BLaER1 (cell line): ENCODE data around the gene LRRC42.
A peak's percentile ranks its signal among the peaks of the same experiment; 100 is the strongest.

Source experiments
- H3K27ac ChIP-seq: shearing (Covaris generic); formaldehyde crosslinking; 2 replicates; pipeline ENCODE4 v1.8.1; 2022
- H3K27me3 ChIP-seq: shearing (Covaris generic); formaldehyde crosslinking; 2 replicates; pipeline ENCODE4 v1.8.1; 2022
- H3K36me3 ChIP-seq: shearing (Covaris generic); formaldehyde crosslinking; 2 replicates; pipeline ENCODE4 v1.8.1; 2022
- H3K4me1 ChIP-seq: shearing (Covaris generic); formaldehyde crosslinking; 2 replicates; pipeline ENCODE4 v1.8.1; 2022
- H3K4me2 ChIP-seq: shearing (Covaris generic); formaldehyde crosslinking; 2 replicates; pipeline ENCODE4 v1.8.1; 2022
- H3K4me3 ChIP-seq: shearing (Covaris generic); formaldehyde crosslinking; 2 replicates; pipeline ENCODE4 v1.8.1; 2022
- H3K9ac ChIP-seq: shearing (Covaris generic); formaldehyde crosslinking; 2 replicates; pipeline ENCODE4 v1.8.1; 2022
- H3K9me3 ChIP-seq: shearing (Covaris generic); formaldehyde crosslinking; 2 replicates; pipeline ENCODE4 v1.8.1; 2022
- H4K20me1 ChIP-seq: shearing (Covaris generic); formaldehyde crosslinking; 2 replicates; pipeline ENCODE4 v1.8.1; 2022
- Cebpa-rat ChIP-seq: shearing (Covaris generic); IDR thresholded peaks from 2 replicates; pipeline ENCODE4 v1.8.1; 2022

The LRRC42 gene, protein sequence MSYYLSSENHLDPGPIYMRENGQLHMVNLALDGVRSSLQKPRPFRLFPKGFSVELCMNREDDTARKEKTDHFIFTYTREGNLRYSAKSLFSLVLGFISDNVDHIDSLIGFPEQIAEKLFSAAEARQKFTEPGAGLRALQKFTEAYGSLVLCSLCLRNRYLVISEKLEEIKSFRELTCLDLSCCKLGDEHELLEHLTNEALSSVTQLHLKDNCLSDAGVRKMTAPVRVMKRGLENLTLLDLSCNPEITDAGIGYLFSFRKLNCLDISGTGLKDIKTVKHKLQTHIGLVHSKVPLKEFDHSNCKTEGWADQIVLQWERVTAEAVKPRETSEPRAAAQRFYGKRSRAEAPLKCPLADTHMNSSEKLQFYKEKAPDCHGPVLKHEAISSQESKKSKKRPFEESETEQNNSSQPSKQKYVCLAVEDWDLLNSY

DNA sequence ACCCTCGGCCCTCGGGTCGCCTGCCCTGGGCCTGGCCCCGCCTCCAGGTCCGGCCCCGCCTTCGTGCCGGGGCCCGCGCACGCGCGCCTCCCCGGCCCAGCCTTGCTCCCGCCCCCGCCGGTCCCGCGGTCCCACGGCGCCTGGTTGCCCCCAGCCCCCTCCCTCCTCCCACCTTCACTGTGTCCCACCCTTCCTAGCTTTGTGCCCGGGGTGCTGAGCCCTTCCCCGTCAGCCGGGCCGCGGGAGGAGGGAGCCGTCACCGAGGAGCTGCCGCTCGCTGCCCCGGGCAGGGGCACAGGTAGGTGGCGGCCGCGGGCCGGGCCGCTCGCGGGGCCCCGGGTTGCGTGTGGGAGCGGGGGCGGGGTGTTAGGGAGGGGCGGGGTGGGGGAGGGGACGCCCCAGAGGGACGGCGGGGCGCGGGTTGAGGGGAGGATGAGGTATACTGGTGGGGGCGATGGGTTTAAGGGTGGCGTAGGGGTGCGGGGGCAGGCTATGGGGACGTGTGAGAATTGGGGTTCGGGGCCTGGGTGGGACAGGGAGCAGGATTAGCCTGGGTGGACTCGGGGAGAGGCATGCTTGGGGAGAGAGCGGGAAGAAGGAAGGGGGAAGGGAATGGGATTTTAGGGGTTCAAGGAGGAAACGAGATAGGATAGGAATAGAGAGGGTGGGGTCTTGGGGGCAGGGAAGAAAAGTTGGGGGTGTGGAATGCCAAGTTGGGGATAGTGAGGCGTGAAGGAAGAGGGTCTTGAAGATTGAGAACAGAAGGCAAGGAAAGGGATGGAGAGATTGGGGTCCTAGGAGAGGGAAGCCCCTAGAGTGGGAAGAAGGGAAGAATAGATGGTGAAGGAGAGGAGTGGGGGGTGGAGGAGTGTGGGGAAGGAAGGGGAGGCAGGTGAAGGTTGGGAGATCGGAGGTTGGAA lies at the start of gene LRRC42:
LRRC42 (plus strand) TSS at position 99 of the 920 bp plus-strand sequence. CDS start 5,650 bp downstream, outside the sequence.
- H3K4me1 ChIP-seq = peaks cover 53% of the 10 kb centered on the region
- peaks cover 35% of the 10 kb centered on the region for H4K20me1 ChIP-seq
- H3K27me3 ChIP-seq = no peaks in the 10 kb centered on the region
- peak within 1 kb of the TSS; percentile 95 for H3K4me2 ChIP-seq
- H3K4me3 ChIP-seq = peak within 1 kb of the TSS; percentile 83
- peaks cover 16% of the 10 kb centered on the region; the same call in 1 of the 2 replicates for H3K36me3 ChIP-seq
- H3K27ac ChIP-seq = peak within 1 kb of the TSS; percentile 76
- peak within 1 kb of the TSS; percentile 81 for H3K9ac ChIP-seq
- H3K9me3 ChIP-seq = no peaks in the 10 kb centered on the region
- TF ChIP-seq Cebpa-rat = no peak

DNA sequence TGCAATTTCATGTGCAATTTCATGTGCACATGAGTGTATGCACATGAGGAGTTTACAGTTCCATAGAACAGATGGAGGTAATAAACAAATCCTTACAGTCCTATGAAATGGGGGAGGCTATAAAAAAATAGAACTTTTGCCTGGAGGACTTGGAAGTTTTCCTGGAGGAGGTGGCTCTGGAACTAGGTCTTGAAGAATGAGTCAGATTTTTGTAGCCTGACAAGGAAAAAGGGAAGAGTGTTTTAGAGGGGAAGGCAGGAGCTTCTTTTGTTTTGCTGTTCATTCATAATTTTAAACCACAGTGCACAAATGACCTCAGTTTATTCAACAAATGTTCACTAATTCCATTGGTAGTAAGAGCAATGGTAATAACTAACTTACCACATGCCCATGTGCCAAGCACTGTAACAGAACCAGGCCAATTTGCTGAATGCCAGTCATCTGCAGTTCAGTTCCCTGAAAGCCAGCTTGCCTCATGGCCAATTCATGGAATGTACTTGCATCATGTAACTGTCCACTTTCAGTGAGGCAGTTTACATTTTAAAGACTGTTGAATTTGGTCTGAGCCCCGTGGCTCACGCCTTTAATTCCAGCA lies 49.4 kb upstream of the LRRC42 start:
- H3K4me2 ChIP-seq = no peak overlapping the region
- peaks cover 17% of the 10 kb centered on the region for H3K4me1 ChIP-seq
- no peak overlapping the region for H3K4me3 ChIP-seq
- H4K20me1 ChIP-seq = no peaks in the 10 kb centered on the region
- H3K27ac ChIP-seq = no peak overlapping the region
- no peak overlapping the region for H3K9ac ChIP-seq
- H3K36me3 ChIP-seq = no peaks in the 10 kb centered on the region
- no peaks in the 10 kb centered on the region for H3K9me3 ChIP-seq
- H3K27me3 ChIP-seq = no peaks in the 10 kb centered on the region
- no peak for TF ChIP-seq Cebpa-rat

DNA sequence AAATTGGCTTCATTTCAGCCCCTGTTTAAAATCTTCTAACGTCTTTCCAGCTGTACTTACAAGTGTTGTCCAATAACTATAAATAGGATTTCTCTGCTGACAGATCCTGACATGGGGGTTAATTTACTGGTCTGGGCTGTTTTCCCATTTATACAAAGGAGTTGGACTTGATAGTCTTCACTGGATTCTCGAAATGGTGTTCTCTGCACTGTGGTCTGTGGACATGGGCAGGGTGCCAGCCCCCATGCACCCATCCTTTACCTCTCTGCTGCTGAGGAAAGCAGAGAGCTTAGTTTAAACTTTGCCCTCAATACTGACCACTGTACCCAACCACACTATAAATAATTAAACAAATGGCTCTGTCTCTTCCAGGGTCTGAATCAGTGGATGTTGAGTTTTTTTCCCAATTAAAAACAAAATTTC lies 46.9 kb upstream of the LRRC42 start:
- H3K9ac ChIP-seq = no peak overlapping the region
- H4K20me1 ChIP-seq = no peaks in the 10 kb centered on the region
- H3K9me3 ChIP-seq = no peaks in the 10 kb centered on the region
- no peak overlapping the region for H3K27ac ChIP-seq
- no peaks in the 10 kb centered on the region for H3K36me3 ChIP-seq
- peak overlapping the region; percentile 16; the same call in 1 of the 2 replicates for H3K4me2 ChIP-seq
- TF ChIP-seq Cebpa-rat = no peak
- H3K4me1 ChIP-seq = peaks cover 29% of the 10 kb centered on the region
- no peaks in the 10 kb centered on the region for H3K27me3 ChIP-seq
- H3K4me3 ChIP-seq = no peak overlapping the region

DNA sequence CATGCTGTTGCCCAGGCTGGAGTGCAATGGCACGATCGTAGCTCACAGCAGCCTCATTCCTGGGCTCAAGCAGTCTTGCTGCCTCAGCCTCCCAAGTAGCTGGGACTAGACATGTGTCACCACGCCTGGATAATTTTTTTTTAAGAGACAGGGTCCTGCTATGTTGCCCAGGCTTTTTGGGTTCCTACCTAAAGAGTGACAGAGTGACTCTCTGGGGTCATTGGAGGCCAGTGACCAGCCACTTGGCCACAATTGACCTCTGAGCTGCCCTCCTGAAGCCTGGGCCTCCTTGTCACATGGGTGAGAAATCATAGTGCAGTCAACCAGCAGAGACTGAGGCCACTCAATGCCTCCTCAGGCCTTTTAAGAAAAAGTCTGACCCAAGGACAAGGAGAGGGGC lies 46.4 kb upstream of the LRRC42 start:
- TF ChIP-seq Cebpa-rat = no peak
- no peak overlapping the region for H3K4me2 ChIP-seq
- H3K27me3 ChIP-seq = no peaks in the 10 kb centered on the region
- no peaks in the 10 kb centered on the region for H4K20me1 ChIP-seq
- H3K4me3 ChIP-seq = no peak overlapping the region
- no peak overlapping the region for H3K27ac ChIP-seq
- H3K9ac ChIP-seq = no peak overlapping the region
- peaks cover 30% of the 10 kb centered on the region for H3K4me1 ChIP-seq
- no peaks in the 10 kb centered on the region for H3K9me3 ChIP-seq
- no peaks in the 10 kb centered on the region for H3K36me3 ChIP-seq

DNA sequence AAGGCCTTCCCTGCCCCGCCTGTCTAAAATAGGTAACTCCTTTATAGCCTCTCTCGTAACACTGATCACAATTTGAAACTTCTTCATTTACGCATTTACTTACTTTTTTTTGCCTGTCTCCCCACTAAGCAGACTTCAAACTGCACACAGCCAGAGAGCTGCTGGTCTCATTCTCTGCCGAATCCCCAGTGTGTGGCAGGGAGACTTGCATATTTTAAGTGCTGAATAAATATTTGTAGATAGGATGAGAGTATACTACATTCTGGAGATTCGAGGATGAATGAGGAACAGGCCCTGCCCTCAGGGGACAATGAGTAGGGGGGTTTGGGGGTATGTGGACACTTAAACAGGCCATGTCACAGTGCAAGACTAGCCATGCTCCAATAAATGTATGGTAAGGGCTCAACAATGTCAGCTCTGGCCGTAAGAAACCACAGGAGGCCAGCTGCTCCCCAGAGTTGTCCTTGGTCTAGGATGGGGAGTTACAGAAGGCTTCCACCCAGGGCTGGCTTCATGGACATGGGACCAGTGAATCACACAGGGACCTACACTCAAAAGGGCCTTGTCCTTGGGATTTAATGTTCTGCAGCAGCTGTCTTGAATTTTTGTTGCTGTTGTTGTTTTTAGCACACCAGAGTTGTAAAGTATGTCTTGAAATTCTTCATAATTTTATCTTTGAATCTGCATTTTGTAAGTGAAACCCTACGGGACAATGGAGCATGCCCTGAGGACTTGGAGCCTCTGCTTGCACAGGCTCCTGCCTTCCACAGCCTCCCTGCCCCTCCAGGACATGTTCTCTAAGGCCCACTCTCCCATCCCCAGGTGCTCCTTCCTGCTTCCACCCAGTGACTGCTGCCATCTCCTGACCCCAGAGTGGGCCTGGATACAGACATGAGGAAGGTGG lies 43.7 kb upstream of the LRRC42 start:
- no peaks in the 10 kb centered on the region for H3K36me3 ChIP-seq
- H3K9ac ChIP-seq = no peak overlapping the region
- H3K4me3 ChIP-seq = no peak overlapping the region
- H3K27me3 ChIP-seq = no peaks in the 10 kb centered on the region
- H3K4me2 ChIP-seq = peak overlapping the region; percentile 63
- peaks cover 30% of the 10 kb centered on the region for H3K4me1 ChIP-seq
- H3K9me3 ChIP-seq = no peaks in the 10 kb centered on the region
- TF ChIP-seq Cebpa-rat = no peak
- H4K20me1 ChIP-seq = no peaks in the 10 kb centered on the region
- H3K27ac ChIP-seq = peak overlapping the region; percentile 30; the same call in 1 of the 2 replicates

DNA sequence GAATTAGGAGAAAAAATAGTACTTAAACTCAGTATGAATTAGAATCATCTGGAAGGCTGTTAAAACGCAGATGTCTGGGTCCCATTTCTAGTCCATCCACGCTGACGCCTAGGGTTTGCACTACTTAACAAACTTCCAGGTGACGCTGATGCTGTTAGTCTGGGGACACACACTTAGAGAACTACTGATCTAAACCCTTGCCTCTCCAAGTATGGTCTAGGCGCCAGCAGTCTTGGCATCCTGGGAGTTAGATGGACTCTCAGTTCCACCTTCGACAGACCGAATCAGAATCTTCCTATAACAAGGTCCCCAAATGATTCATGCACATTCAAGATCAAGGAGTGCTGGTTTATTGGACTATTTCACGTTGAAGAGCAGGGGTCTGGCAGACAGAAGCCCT lies 40.6 kb upstream of the LRRC42 start:
- no peak overlapping the region for H3K4me2 ChIP-seq
- H3K9me3 ChIP-seq = no peaks in the 10 kb centered on the region

DNA sequence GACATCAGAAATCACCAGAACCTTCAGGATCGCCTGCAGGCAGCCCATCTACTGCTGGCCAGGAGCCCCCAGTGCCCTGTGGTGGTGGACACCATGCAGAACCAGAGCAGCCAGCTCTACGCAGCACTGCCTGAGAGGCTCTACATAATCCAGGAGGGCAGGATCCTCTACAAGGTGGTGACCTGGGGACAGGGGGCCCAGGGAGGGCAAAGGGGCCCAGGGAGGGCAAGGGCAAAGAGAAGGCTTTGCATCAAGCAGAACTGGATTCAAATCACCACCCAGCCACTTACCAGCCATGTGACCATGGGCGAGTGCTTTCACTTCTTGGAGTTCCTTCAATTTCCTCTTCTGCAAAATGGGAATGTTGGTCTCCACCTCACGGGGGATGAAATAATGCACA lies 40.0 kb upstream of the LRRC42 start:
- Histone ChIP-seq H3K4me3 (no peak overlapping the region), H4K20me1 (no peaks in the 10 kb centered on the region), H3K27ac (no peak overlapping the region), H3K9me3 (no peaks in the 10 kb centered on the region), H3K36me3 (no peaks in the 10 kb centered on the region), H3K27me3 (no peaks in the 10 kb centered on the region), H3K4me1 (peaks cover 24% of the 10 kb centered on the region), H3K9ac (no peak overlapping the region), H3K4me2 (no peak overlapping the region)
- TF ChIP-seq Cebpa-rat = no peak

More for the DNA sequence above, 40.6 kb upstream of the LRRC42 start:
- Histone ChIP-seq H3K4me1 (peaks cover 24% of the 10 kb centered on the region), H4K20me1 (no peaks in the 10 kb centered on the region), H3K27ac (no peak overlapping the region), H3K36me3 (no peaks in the 10 kb centered on the region), H3K9ac (no peak overlapping the region), H3K27me3 (no peaks in the 10 kb centered on the region), H3K4me3 (no peak overlapping the region)
- no peak for TF ChIP-seq Cebpa-rat

DNA sequence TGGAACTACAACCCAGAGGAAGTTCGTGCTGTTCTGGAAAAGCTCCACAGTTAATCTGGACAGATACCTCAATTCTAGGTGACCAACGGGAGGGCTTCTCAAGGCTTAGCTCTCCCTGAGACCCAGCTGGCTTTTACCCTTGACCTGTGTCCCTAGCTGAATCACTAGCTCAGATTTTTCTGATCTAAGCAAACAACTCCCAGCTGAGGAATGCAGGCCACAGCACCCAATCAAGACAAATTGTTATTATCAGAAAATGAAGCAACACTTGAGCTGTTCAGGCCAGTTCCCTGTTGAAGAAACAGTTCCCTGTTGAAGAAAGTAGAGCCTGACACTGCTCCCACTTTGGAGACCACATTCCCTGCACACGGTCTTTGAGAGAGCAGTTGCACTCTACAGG lies 36.2 kb upstream of the LRRC42 start:
- Histone ChIP-seq H3K27ac (no peak overlapping the region), H3K4me2 (no peak overlapping the region)

DNA sequence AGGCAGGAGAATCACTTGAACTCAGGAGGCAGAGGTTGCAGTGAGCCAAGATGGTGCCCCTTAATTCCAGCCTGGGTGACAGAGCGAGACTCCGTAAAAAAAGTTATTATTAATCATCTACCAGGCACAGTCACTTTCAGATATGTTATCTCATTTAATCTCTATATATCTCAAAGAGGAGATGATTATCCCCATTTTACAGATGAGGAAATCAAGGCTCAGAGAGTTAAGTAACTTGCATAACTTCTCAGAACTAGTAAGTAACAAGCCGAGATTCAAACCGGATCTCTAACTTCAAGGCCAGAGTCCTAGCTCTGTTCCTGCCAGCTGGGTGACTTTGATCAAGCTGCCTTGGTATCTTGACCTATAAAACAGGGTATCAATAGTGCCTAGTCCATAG lies 34.7 kb upstream of the LRRC42 start:
- Histone ChIP-seq H3K27ac (no peak overlapping the region), H3K9me3 (no peaks in the 10 kb centered on the region), H3K36me3 (peaks cover 18% of the 10 kb centered on the region), H3K4me3 (no peak overlapping the region), H3K4me1 (no peaks in the 10 kb centered on the region), H4K20me1 (no peaks in the 10 kb centered on the region), H3K27me3 (no peaks in the 10 kb centered on the region), H3K9ac (no peak overlapping the region), H3K4me2 (no peak overlapping the region)
- no peak for TF ChIP-seq Cebpa-rat

More for the DNA sequence above, 36.2 kb upstream of the LRRC42 start:
- H3K4me3 ChIP-seq = no peak overlapping the region
- H4K20me1 ChIP-seq = no peaks in the 10 kb centered on the region
- no peaks in the 10 kb centered on the region for H3K27me3 ChIP-seq
- no peaks in the 10 kb centered on the region for H3K9me3 ChIP-seq
- H3K4me1 ChIP-seq = no peaks in the 10 kb centered on the region
- no peak overlapping the region for H3K9ac ChIP-seq
- H3K36me3 ChIP-seq = peaks cover 18% of the 10 kb centered on the region
- TF ChIP-seq Cebpa-rat = no peak
